ENCODE measurements around the gene KRTAP10-1. TPM values are rescaled to one million over a fixed set of nuclear protein-coding genes. Genes with fewer than 3 reads are reported as not detected.

Gene KRTAP10-1
- total and polyA plus RNA-seq, 2 of the 13 experiments (the other 11 are each of a cell fraction or from before 2014, with no cell fraction given): not detected

GRCh38 chr21:44529011-44529421 lies 11.0 kb downstream of the KRTAP10-1 start:
- in situ Hi-C loops (cut with HindIII; ENCODE audit: extremely low pct_ligation_motif_present, low pct_unique_long_range_greater_than_20kb) (no loop called here), intact Hi-C loops (cut with micrococcal nuclease; ENCODE audit: unreplicated experiment) (no loop called here)
- no TSS peak for BruUV-seq (replicated peaks)
- Histone ChIP-seq H2AFZ (ENCODE audit: low read length) (no peak overlapping the region), H3K9me3 (ENCODE audit: low read length) (no peaks in the 10 kb centered on the region), H3K36me3 (replicated peaks in 1 of 2; ENCODE audit: control insufficient read depth in 1 of 2, insufficient read depth in 2 of 2, low read length in 2 of 2) (no peaks in the 10 kb centered on the region), H3K27me3 (ENCODE audit: control insufficient read depth in 1 of 2, insufficient read depth in 2 of 2, low read length in 2 of 2) (peaks cover 0 to 14% of the 10 kb centered on the region in 2 experiments; a peak in 2 of 5 replicates), H3K9ac (ENCODE audit: insufficient read depth, low read depth, low read length) (no peak overlapping the region), H4K20me1 (ENCODE audit: insufficient read depth, low read length) (no peaks in the 10 kb centered on the region), H3K79me2 (ENCODE audit: insufficient read depth, low read length) (no peaks in the 10 kb centered on the region), H3K4me1 (ENCODE audit: insufficient read depth, low read length) (peaks cover 21% of the 10 kb centered on the region), H3K4me3 (replicated peaks in 1 of 3; ENCODE audit: insufficient read depth in 1 of 3, low read depth in 2 of 3, low read length in 3 of 3) (no peak overlapping the region), H3K27ac (ENCODE audit: extremely low read length, insufficient read depth, low read length) (no peak overlapping the region), H3K4me2 (ENCODE audit: low read depth, low read length) (no peak overlapping the region)
- no peak for ATAC-seq
- no peak for DNase-seq (ENCODE audit: low spot score)
- ChIA-PET CTCF (ENCODE audit: low intra/inter-chr PET ratio, low total read pairs) (no interaction called here), POLR2A (no interaction called here)
- TF ChIP-seq TRIM24 (CRISPR knock-in tag; IDR thresholded peaks at IDR 0.05) (no peak), ARID4A (CRISPR knock-in tag; IDR thresholded peaks at IDR 0.05; ENCODE audit: borderline replicate concordance) (no peak), ZNF275 (CRISPR knock-in tag; IDR thresholded peaks at IDR 0.05; ENCODE audit: borderline replicate concordance) (no peak), BHLHE40 (IDR thresholded peaks at IDR 0.05; ENCODE audit: low read length) (no peak), ZNF850 (CRISPR knock-in tag; conservative IDR thresholded peaks at IDR 0.05) (no peak), PITX1 (CRISPR knock-in tag; IDR thresholded peaks at IDR 0.05) (no peak), HMGA1 (CRISPR knock-in tag; conservative IDR thresholded peaks at IDR 0.05) (no peak), SOX13 (IDR thresholded peaks at IDR 0.05) (no peak), SOX13 (CRISPR knock-in tag; conservative IDR thresholded peaks at IDR 0.05 in 1 of 2, IDR thresholded peaks at IDR 0.05 in 1 of 2) (no peak), MIXL1 (CRISPR knock-in tag; IDR thresholded peaks at IDR 0.05) (no peak), SNAPC2 (CRISPR knock-in tag; IDR thresholded peaks at IDR 0.05) (no peak), MTA1 (CRISPR knock-in tag; IDR thresholded peaks at IDR 0.05; ENCODE audit: borderline replicate concordance) (no peak), ZNF747 (CRISPR knock-in tag; IDR thresholded peaks at IDR 0.05; ENCODE audit: borderline replicate concordance) (no peak), ZNF720 (CRISPR knock-in tag; IDR thresholded peaks at IDR 0.05) (no peak)
- no peak for FAIRE-seq
- 60% methylated on average over 13 of the region's 17 CpGs for WGBS (ENCODE audit: low lambda C conversion rate)

Data from HepG2 (cell line).